ENCODE measurements around the gene SH3TC1. TPM values are rescaled to one million over a fixed set of nuclear protein-coding genes. Genes with fewer than 3 reads are reported as not detected.

Gene SH3TC1
- polyA plus RNA-seq, 4 donors = 0.45 to 25.3 (median 6.3) TPM

DNA sequence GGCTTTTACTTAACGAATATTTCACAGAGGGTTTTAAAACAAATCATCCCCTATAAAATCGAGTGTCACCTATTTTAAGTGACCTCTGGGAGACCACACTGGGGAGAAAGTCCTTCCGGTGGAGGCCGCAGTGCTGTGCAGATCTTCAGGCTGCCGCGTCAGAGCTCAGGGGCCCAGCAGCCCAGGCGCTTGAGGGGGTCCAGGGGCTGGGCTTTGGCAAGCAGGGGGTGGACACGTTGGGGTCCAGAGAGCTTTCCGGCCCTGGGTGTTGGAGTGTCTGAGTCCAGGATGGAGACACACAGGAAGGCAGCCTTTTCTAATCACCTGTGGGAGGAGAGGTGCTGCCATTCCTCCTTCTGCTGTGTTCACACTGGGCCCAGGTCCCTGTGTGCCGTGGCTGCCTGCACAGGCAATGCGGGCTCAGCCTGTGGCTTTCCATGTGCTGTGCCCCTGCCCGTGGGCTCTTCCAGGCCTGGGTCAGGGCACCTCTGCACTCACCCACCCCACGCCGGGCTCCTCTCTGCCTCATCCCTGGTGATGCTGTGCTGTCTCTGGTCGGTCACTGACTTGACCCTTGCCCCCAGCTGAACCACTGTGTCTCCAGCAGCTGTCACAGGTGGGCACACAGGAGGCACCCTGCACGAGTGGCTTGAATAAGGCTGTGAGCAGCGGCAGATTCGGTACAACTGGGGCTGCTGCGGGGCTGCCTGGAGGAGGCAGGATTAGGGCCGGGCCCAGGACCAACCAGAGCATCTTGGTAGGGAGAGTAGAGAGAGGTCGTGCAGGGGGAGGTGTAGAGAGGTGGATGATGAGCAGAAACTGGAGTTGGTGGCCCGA lies 80.4 kb downstream of the SH3TC1 start:
- Histone ChIP-seq H3K9me3 (ENCODE audit: control insufficient read depth in 2 of 2, insufficient read depth in 1 of 2, low read depth in 1 of 2, low read length in 1 of 2) (no peaks in the 10 kb centered on the region), H3K36me3 (ENCODE audit: control insufficient read depth in 3 of 3, insufficient read depth in 2 of 3, low read depth in 1 of 3, low read length in 3 of 3) (no peaks in the 10 kb centered on the region), H3K4me3 (ENCODE audit: low read depth in 1 of 3, low read length in 3 of 3) (no peak overlapping the region), H3K27ac (ENCODE audit: low read depth in 1 of 3, low read length in 2 of 3) (no peak overlapping the region), H3K4me1 (ENCODE audit: control insufficient read depth in 3 of 3, insufficient read depth in 2 of 3, low read depth in 1 of 3, low read length in 2 of 3) (peaks cover 0 to 7% (median 0%) of the 10 kb centered on the region in 3 donors), H3K27me3 (ENCODE audit: control insufficient read depth in 3 of 3, insufficient read depth in 3 of 3, low read length in 3 of 3) (no peaks in the 10 kb centered on the region)
- FAIRE-seq (no peak), DNase-seq (no peak)
- 78 to 79% (median 78%) methylated on average over 22 of the region's 22 CpGs for WGBS, 3 donors

DNA sequence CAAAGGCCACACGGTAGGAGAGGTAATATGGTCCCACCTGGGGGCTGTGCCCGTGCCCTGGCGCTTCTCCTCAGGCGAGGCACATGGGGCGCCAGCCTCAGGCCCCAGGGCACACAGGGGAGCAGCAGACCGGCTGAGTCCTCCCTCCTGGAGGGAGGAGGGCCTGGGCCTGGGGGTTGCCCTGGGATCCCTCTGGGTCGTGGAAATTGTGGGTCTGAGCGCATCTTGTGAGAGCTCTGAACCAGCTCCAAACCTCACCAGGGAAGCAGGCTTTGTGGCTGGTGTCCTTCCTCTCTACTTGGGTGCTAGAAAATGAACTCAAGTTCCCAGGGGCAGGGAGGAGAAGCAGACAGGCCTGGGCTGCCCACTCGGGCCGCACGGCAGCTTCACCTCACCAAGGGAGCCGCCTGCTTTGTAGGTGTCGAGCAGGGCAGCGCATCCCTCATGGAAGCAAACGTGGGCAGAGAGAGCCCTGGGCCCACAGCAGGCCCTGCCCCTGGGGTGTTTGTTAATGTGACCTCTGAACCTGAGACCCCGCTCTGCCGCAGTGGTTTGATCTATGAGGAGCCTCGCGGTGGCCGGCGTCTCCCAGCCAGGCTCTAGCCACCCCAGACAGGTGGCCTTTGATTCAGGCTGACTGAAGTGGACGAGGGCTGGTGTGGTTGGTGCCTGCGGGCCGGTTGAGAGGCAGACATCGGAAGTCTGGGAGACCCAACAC lies 81.2 kb downstream of the SH3TC1 start:
- H3K9me3 ChIP-seq (ENCODE audit: control insufficient read depth in 2 of 2, insufficient read depth in 1 of 2, low read depth in 1 of 2, low read length in 1 of 2) = no peaks in the 10 kb centered on the region
- H3K27me3 ChIP-seq (ENCODE audit: control insufficient read depth in 3 of 3, insufficient read depth in 3 of 3, low read length in 3 of 3) = no peaks in the 10 kb centered on the region
- WGBS, 3 donors = 84 to 86% (median 86%) methylated on average over 25 of the region's 25 CpGs
- H3K27ac ChIP-seq (ENCODE audit: low read depth in 1 of 3, low read length in 2 of 3) = no peak overlapping the region
- no peak overlapping the region for H3K4me3 ChIP-seq (ENCODE audit: low read depth in 1 of 3, low read length in 3 of 3)
- DNase-seq (no peak), FAIRE-seq (no peak)
- H3K36me3 ChIP-seq (ENCODE audit: control insufficient read depth in 3 of 3, insufficient read depth in 2 of 3, low read depth in 1 of 3, low read length in 3 of 3) = no peaks in the 10 kb centered on the region
- H3K4me1 ChIP-seq (ENCODE audit: control insufficient read depth in 3 of 3, insufficient read depth in 2 of 3, low read depth in 1 of 3, low read length in 2 of 3) = peaks cover 0 to 3% (median 0%) of the 10 kb centered on the region in 3 donors

DNA sequence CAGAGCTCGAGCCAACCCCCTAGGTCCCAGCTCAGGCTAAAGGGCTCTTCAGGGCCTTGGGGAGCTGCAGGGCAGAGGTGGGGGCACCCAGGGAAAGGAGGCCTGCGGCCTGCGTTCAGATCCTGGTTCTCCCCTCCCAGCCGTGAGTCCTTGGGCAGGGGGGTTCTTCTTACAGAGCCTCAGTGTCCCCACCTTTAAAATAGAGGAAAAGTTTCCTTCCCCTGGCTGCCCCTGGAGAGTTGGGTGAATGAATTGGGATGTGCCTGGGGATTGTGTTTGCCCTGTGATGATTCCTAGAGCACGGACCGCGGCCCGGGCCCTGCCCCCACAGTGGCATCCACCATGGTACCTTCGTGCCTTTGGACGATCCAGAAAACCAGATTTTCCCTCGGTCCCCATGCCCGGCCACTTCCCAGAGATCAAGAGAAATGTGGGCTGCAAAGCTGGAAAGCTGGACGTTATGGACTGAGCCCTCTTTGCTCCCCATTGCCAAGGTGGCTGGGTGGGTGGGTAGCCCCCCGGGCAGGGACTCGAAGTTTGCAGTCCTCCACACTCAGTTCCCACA lies 81.9 kb downstream of the SH3TC1 start:
- H3K4me1 ChIP-seq (ENCODE audit: control insufficient read depth in 3 of 3, insufficient read depth in 2 of 3, low read depth in 1 of 3, low read length in 2 of 3) = no peaks in the 10 kb centered on the region
- H3K36me3 ChIP-seq (ENCODE audit: control insufficient read depth in 3 of 3, insufficient read depth in 2 of 3, low read depth in 1 of 3, low read length in 3 of 3) = no peaks in the 10 kb centered on the region
- FAIRE-seq = no peak
- H3K27ac ChIP-seq (ENCODE audit: low read depth in 1 of 3, low read length in 2 of 3) = no peak overlapping the region
- H3K9me3 ChIP-seq (ENCODE audit: control insufficient read depth in 2 of 2, insufficient read depth in 1 of 2, low read depth in 1 of 2, low read length in 1 of 2) = no peaks in the 10 kb centered on the region
- WGBS, 3 donors = 82 to 90% (median 83%) methylated on average over 12 to 15 of the region's 15 CpGs
- no peak overlapping the region for H3K4me3 ChIP-seq (ENCODE audit: low read depth in 1 of 3, low read length in 3 of 3)
- DNase-seq = no peak
- no peaks in the 10 kb centered on the region for H3K27me3 ChIP-seq (ENCODE audit: control insufficient read depth in 3 of 3, insufficient read depth in 3 of 3, low read length in 3 of 3)

DNA sequence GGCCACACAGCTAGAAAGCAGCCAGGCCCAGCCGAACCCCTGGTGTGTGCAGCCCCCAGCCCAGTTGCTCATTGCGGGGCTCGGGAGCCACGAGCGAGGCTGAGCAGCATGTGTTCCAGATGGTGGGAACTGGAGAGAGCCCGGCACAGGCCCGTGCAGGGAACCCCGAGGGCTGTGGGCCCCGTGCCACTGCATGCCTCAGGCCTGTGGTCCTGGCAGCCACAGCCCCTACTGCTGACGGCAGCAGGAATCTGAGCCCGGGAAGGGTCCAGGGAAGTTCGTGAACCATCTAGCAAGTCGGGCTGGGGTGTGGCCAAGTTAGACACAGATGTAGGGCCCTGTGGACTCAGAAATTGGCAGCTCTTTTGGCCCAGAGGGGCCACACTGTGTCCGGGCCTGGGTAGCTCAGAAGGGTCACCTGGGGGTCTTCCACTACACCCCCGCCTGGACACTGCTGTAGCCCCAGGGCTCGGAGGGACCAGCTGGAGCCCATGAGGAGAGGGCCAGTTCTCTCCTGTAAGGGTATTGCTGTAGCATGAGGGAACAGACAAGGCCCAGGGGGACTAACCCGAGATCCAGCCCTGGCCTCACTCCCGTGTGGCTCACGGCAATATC lies 82.5 kb downstream of the SH3TC1 start:
- FAIRE-seq (no peak), DNase-seq (no peak)
- Histone ChIP-seq H3K27ac (ENCODE audit: low read depth in 1 of 3, low read length in 2 of 3) (no peak overlapping the region), H3K9me3 (ENCODE audit: control insufficient read depth in 2 of 2, insufficient read depth in 1 of 2, low read depth in 1 of 2, low read length in 1 of 2) (no peaks in the 10 kb centered on the region), H3K27me3 (ENCODE audit: control insufficient read depth in 3 of 3, insufficient read depth in 3 of 3, low read length in 3 of 3) (no peaks in the 10 kb centered on the region), H3K4me3 (ENCODE audit: low read depth in 1 of 3, low read length in 3 of 3) (no peak overlapping the region), H3K36me3 (ENCODE audit: control insufficient read depth in 3 of 3, insufficient read depth in 2 of 3, low read depth in 1 of 3, low read length in 3 of 3) (no peaks in the 10 kb centered on the region), H3K4me1 (ENCODE audit: control insufficient read depth in 3 of 3, insufficient read depth in 2 of 3, low read depth in 1 of 3, low read length in 2 of 3) (no peaks in the 10 kb centered on the region)
- WGBS, 3 donors = 68 to 74% (median 70%) methylated on average over 19 of the region's 19 CpGs

DNA sequence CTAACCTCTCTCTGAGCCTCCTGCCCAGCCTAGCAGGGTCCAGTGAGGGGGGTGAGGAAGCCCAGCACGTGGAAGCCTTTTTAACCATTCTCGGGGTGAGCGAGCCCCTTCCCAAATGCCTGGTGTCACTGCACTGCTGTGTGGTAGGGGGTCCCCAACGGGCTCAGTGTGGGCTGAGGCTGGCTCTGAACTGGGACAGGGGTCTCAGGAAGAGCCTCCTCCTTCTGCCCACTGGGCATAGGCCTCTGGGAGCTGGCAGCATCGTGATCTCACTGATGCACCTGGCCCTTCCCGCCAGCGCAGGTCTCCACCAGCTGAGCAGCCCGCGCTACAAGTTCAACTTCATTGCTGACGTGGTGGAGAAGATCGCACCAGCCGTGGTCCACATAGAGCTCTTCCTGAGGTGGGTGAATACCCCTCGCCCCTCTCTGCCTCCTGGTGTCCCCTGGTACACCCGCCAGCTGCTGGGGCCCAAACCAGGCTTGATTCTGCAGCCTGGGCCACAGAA lies 83.1 kb downstream of the SH3TC1 start:
- Histone ChIP-seq H3K36me3 (ENCODE audit: control insufficient read depth in 3 of 3, insufficient read depth in 2 of 3, low read depth in 1 of 3, low read length in 3 of 3) (no peaks in the 10 kb centered on the region), H3K4me1 (ENCODE audit: control insufficient read depth in 3 of 3, insufficient read depth in 2 of 3, low read depth in 1 of 3, low read length in 2 of 3) (no peaks in the 10 kb centered on the region), H3K9me3 (ENCODE audit: control insufficient read depth in 2 of 2, insufficient read depth in 1 of 2, low read depth in 1 of 2, low read length in 1 of 2) (no peaks in the 10 kb centered on the region), H3K27me3 (ENCODE audit: control insufficient read depth in 3 of 3, insufficient read depth in 3 of 3, low read length in 3 of 3) (no peaks in the 10 kb centered on the region), H3K27ac (ENCODE audit: low read depth in 1 of 3, low read length in 2 of 3) (no peak overlapping the region), H3K4me3 (ENCODE audit: low read depth in 1 of 3, low read length in 3 of 3) (no peak overlapping the region)
- DNase-seq = no peak
- no peak for FAIRE-seq
- WGBS, 3 donors = 75 to 88% (median 79%) methylated on average over 13 to 14 of the region's 14 CpGs

DNA sequence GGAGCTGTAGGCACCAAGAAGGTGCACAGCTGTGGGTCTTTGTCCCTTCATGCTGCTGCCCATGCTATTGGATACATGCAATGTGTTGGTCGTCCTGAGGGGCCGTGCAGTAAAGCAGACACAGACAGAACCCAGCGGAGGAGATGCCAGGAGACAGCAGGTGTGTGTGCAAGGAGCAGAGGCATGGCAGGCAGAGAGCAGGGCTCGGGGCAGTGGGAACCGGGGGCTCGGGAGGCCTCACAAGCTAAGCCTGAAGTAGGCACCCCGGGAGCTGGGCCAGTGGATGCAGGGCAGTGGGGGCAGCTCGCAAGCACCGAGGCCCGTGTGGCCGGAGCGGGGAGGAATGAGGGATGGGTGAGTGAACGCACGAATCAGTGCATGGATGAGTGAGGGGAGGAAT lies 83.7 kb downstream of the SH3TC1 start:
- Histone ChIP-seq H3K36me3 (ENCODE audit: control insufficient read depth in 3 of 3, insufficient read depth in 2 of 3, low read depth in 1 of 3, low read length in 3 of 3) (no peaks in the 10 kb centered on the region), H3K4me3 (ENCODE audit: low read depth in 1 of 3, low read length in 3 of 3) (no peak overlapping the region), H3K27ac (ENCODE audit: low read depth in 1 of 3, low read length in 2 of 3) (no peak overlapping the region), H3K27me3 (ENCODE audit: control insufficient read depth in 3 of 3, insufficient read depth in 3 of 3, low read length in 3 of 3) (no peaks in the 10 kb centered on the region), H3K4me1 (ENCODE audit: control insufficient read depth in 3 of 3, insufficient read depth in 2 of 3, low read depth in 1 of 3, low read length in 2 of 3) (no peaks in the 10 kb centered on the region), H3K9me3 (ENCODE audit: control insufficient read depth in 2 of 2, insufficient read depth in 1 of 2, low read depth in 1 of 2, low read length in 1 of 2) (no peaks in the 10 kb centered on the region)
- DNase-seq (no peak), FAIRE-seq (no peak)
- WGBS, 3 donors = 87 to 90% (median 87%) methylated on average over 14 of the region's 14 CpGs

DNA sequence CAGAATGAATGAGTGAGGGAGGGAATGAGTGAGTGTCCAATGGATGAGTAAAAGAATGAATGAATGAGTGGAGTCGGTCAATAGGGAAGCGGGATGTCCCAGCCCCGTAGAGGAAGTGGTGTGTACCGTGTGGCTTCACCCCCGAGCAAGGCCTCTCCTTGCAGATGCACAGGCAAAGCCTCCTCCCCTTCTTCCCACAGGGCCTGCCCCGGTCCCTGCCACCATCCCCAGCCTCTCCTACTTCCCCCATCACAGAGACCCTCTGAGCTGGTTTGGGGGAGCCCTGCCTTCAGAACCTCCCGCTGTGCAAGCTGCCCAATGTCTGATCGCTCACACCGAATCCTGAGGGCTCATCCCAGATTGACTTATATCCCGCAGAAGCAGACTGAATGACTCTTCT lies 84.1 kb downstream of the SH3TC1 start:
- no peak for DNase-seq
- Histone ChIP-seq H3K27ac (ENCODE audit: low read depth in 1 of 3, low read length in 2 of 3) (no peak overlapping the region), H3K9me3 (ENCODE audit: control insufficient read depth in 2 of 2, insufficient read depth in 1 of 2, low read depth in 1 of 2, low read length in 1 of 2) (no peaks in the 10 kb centered on the region), H3K36me3 (ENCODE audit: control insufficient read depth in 3 of 3, insufficient read depth in 2 of 3, low read depth in 1 of 3, low read length in 3 of 3) (no peaks in the 10 kb centered on the region), H3K27me3 (ENCODE audit: control insufficient read depth in 3 of 3, insufficient read depth in 3 of 3, low read length in 3 of 3) (no peaks in the 10 kb centered on the region), H3K4me3 (ENCODE audit: low read depth in 1 of 3, low read length in 3 of 3) (no peak overlapping the region), H3K4me1 (ENCODE audit: control insufficient read depth in 3 of 3, insufficient read depth in 2 of 3, low read depth in 1 of 3, low read length in 2 of 3) (no peaks in the 10 kb centered on the region)
- FAIRE-seq = no peak
- WGBS, 3 donors = 71 to 85% (median 74%) methylated on average over 6 to 10 of the region's 10 CpGs

DNA sequence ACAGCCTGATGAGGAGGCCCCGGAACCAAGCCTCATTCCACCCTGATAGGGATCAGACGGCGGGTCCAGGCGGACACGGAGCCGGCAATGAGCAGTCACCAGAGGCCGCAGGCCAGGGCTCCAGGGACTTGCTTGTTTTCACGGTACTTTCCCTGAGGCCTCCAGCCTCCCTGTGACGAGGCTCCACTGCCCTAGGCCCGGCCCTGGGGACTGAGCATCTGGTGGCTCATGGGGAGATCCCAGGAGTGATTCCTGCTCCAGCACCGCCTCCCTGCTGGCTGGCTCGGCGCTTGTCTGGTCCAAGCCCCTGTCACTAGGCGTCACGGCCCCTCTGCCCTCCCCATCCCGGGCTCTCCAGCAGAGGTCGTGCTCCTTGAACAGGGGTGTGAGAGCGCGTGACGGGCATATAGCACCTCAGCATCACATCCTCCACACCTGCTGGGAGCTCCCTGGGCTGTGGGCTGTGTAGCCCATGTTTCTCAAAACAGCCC lies 84.6 kb downstream of the SH3TC1 start:
- no peaks in the 10 kb centered on the region for H3K9me3 ChIP-seq (ENCODE audit: control insufficient read depth in 2 of 2, insufficient read depth in 1 of 2, low read depth in 1 of 2, low read length in 1 of 2)
- no peaks in the 10 kb centered on the region for H3K36me3 ChIP-seq (ENCODE audit: control insufficient read depth in 3 of 3, insufficient read depth in 2 of 3, low read depth in 1 of 3, low read length in 3 of 3)
- no peaks in the 10 kb centered on the region for H3K4me1 ChIP-seq (ENCODE audit: control insufficient read depth in 3 of 3, insufficient read depth in 2 of 3, low read depth in 1 of 3, low read length in 2 of 3)
- 42 to 70% (median 58%) methylated on average over 19 to 20 of the region's 20 CpGs for WGBS, 3 donors
- no peaks in the 10 kb centered on the region for H3K27me3 ChIP-seq (ENCODE audit: control insufficient read depth in 3 of 3, insufficient read depth in 3 of 3, low read length in 3 of 3)
- DNase-seq (no peak), FAIRE-seq (no peak)
- no peak overlapping the region for H3K4me3 ChIP-seq (ENCODE audit: low read depth in 1 of 3, low read length in 3 of 3)
- no peak overlapping the region for H3K27ac ChIP-seq (ENCODE audit: low read depth in 1 of 3, low read length in 2 of 3)
